HepG2 (cell line): ENCODE measurements around the gene ZNF428. TPM values are rescaled to one million over a fixed set of nuclear protein-coding genes. Genes with fewer than 3 reads are reported as not detected.

ENCODE experiments used
- ELF1 ChIP-seq: sonication (generic); formaldehyde crosslinking; IDR thresholded peaks from 2 replicates; pipeline ENCODE4 v1.4.0; 2020; ENCODE audit warnings: missing genetic modification reagents
- GABPB1 ChIP-seq: IDR thresholded peaks from 2 replicates; pipeline ENCODE4 v1.6.1; 2016; ENCODE audit warnings: mild to moderate bottlenecking, missing genetic modification reagents, moderate library complexity, missing compliant biosample characterization
- KLF12 ChIP-seq: sonication (generic); formaldehyde crosslinking; IDR thresholded peaks from 2 replicates; pipeline ENCODE4 v1.4.0; 2020; ENCODE audit warnings: missing genetic modification reagents, borderline replicate concordance
- MTERF4 ChIP-seq: sonication (generic); formaldehyde crosslinking; IDR thresholded peaks from 2 replicates; pipeline ENCODE4 v1.8.0; 2023; ENCODE audit warnings: mild to moderate bottlenecking, missing genetic modification reagents
- MYC ChIP-seq: sonication (generic); formaldehyde crosslinking; IDR thresholded peaks from 2 replicates; pipeline ENCODE4 v1.9.0; 2021; ENCODE audit warnings: missing genetic modification reagents, borderline replicate concordance
- PPARG ChIP-seq: conservative IDR thresholded peaks from 2 replicates; pipeline ENCODE4 v1.6.1; 2016; ENCODE audit warnings: missing biosample characterization, missing genetic modification reagents
- STAT5B ChIP-seq: sonication (generic); formaldehyde crosslinking; IDR thresholded peaks from 2 replicates; pipeline ENCODE4 v1.4.0; 2020; ENCODE audit warnings: missing genetic modification reagents
- ZMYM3 ChIP-seq: sonication (generic); formaldehyde crosslinking; IDR thresholded peaks from 2 replicates; pipeline ENCODE4 v1.5.1; 2020; ENCODE audit warnings: mild to moderate bottlenecking, missing genetic modification reagents
- ZMYM4 ChIP-seq: sonication (generic); formaldehyde crosslinking; IDR thresholded peaks from 2 replicates; pipeline ENCODE4 v1.8.1; 2023; ENCODE audit warnings: mild to moderate bottlenecking, missing genetic modification reagents
- ZNF24 ChIP-seq: fragments of 450-650 bp; IDR thresholded peaks from 2 replicates; pipeline ENCODE4 v1.6.1; 2017; ENCODE audit warnings: antibody characterized with exemption, mild to moderate bottlenecking
- ZNF501 ChIP-seq: sonication (generic); formaldehyde crosslinking; IDR thresholded peaks from 2 replicates; pipeline ENCODE4 v1.5.1; 2020; ENCODE audit warnings: mild to moderate bottlenecking, moderate library complexity, missing genetic modification reagents
- ZNF713 ChIP-seq: sonication (generic); formaldehyde crosslinking; IDR thresholded peaks from 2 replicates; pipeline ENCODE4 v1.4.0; 2020; ENCODE audit warnings: mild to moderate bottlenecking, missing genetic modification reagents
- ZNF800 ChIP-seq: sonication (generic); formaldehyde crosslinking; IDR thresholded peaks from 2 replicates; pipeline ENCODE4 v1.4.0; 2020; ENCODE audit warnings: missing genetic modification reagents
- ZNF816 ChIP-seq: sonication (generic); formaldehyde crosslinking; IDR thresholded peaks from 2 replicates; pipeline ENCODE4 v1.8.0; 2022; ENCODE audit warnings: missing genetic modification reagents, mild to moderate bottlenecking, borderline replicate concordance
- ZNF850 ChIP-seq: sonication (generic); formaldehyde crosslinking; conservative IDR thresholded peaks from 2 replicates; pipeline ENCODE4 v1.9.0; 2021; ENCODE audit warnings: mild to moderate bottlenecking, missing genetic modification reagents
- ZSCAN21 ChIP-seq: sonication (generic); formaldehyde crosslinking; IDR thresholded peaks from 2 replicates; pipeline ENCODE4 v1.8.0; 2022; ENCODE audit warnings: mild to moderate bottlenecking, missing genetic modification reagents, moderate library complexity, borderline replicate concordance
- polyA plus RNA-seq, 8 experiments: library from polyadenylated mRNA; depleted of rRNA in 3 of 8; stranded (reverse) in 7 of 8; unstranded in 1 of 8; fragments of >200 nt; fragmentation: Illumina TruSeq in 4 of 8; extraction: Trizol in 4 of 8; gene quantifications; 2 replicates each; pipeline versions ENCODE4 v1.2.1 to v1.2.3, GENCODE V29; 2011 to 2016; ENCODE audit warnings: low read depth in 4 of 8, missing spikeins in 1 of 8, mixed read lengths in 1 of 8; ENCODE audit not compliant: insufficient read depth in 1 of 8
- total RNA-seq, 5 experiments: library from RNA; depleted of rRNA; stranded (reverse); fragments of >200 nt; fragmentation: Illumina TruSeq; extraction: Trizol; gene quantifications; 2 replicates each; pipeline ENCODE4 v1.2.3, GENCODE V29; 2016; ENCODE audit warnings: low read depth in 1 of 5
- TF ChIP-seq, protein P1 (sequence below): sonication (generic); formaldehyde crosslinking; IDR thresholded peaks from 2 replicates; pipeline ENCODE4 v1.5.0; 2020; ENCODE audit warnings: missing genetic modification reagents, mild to moderate bottlenecking, borderline replicate concordance

ZNF428 gene
- total and polyA plus RNA-seq, 2 of the 13 experiments (the other 11 are each of a cell fraction or from before 2014, with no cell fraction given): 10.4 to 26.9 TPM

DNA sequence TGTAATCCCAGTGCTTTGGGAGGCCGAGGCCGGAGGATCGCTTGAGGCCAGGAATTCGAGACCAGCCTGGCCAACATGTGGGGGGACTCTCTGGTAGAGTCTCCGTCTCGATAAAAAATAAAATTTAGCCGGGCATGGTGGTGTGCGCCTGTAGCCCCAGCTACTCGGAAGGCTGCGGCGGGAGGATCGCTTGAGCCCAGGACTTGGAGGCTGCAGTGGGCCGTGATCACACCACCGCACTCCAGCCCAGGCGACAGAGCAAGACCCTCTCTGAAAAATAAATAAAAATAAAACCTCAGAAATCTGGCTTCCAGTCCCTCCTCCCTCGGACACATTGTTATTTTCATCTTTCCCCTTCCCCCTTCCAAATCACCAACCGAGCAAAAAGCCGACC is 23.8 kb downstream of the ZNF428 start (continued):
- TF ChIP-seq ZNF800 (CRISPR knock-in tag): 0 out of 2 replicates have a peak, but pooled peaks have one; percentile 8
- no peak for TF ChIP-seq ZMYM4 (CRISPR knock-in tag)
- no peak for TF ChIP-seq ZNF713 (CRISPR knock-in tag)
- no peak for TF ChIP-seq ZNF501 (CRISPR knock-in tag)
- peak; percentile 40; the same call in 1 of the 2 replicates for TF ChIP-seq MTERF4 (CRISPR knock-in tag)
- TF ChIP-seq STAT5B (CRISPR knock-in tag): no peak
- no peak for TF ChIP-seq ZNF24
- no peak for TF ChIP-seq ELF1 (CRISPR knock-in tag)
- TF ChIP-seq ZNF816 (CRISPR knock-in tag): 0 out of 2 replicates have a peak, but pooled peaks have one; percentile 5
- TF ChIP-seq ZSCAN21: no peak
- no peak for TF ChIP-seq GABPB1 (CRISPR knock-in tag)
- TF ChIP-seq, protein P1, sequence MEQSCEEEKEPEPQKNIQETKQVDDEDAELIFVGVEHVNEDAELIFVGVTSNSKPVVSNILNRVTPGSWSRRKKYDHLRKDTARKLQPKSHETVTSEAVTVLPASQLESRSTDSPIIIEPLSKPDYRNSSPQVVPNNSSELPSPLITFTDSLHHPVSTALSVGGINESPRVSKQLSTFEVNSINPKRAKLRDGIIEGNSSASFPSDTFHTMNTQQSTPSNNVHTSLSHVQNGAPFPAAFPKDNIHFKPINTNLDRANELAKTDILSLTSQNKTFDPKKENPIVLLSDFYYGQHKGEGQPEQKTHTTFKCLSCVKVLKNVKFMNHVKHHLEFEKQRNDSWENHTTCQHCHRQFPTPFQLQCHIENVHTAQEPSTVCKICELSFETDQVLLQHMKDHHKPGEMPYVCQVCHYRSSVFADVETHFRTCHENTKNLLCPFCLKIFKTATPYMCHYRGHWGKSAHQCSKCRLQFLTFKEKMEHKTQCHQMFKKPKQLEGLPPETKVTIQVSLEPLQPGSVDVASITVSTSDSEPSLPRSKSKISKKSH: 0 out of 2 replicates have a peak, but pooled peaks have one; percentile 5
- TF ChIP-seq PPARG: no peak
- TF ChIP-seq KLF12 (CRISPR knock-in tag): peak; percentile 17; the same call in 1 of the 2 replicates
- TF ChIP-seq ZMYM3 (CRISPR knock-in tag): no peak
- TF ChIP-seq MYC (CRISPR knock-in tag): 0 out of 2 replicates have a peak, but pooled peaks have one; percentile 3
- TF ChIP-seq ZNF850 (CRISPR knock-in tag): no peak
